PFSK-1 (cell line): Measurements from ENCODE around the gene GATD1.

ENCODE experiments used
- POLR2AphosphoS5 ChIP-seq: IDR thresholded peaks from 2 replicates; pipeline ENCODE4 v1.6.1; 2012; ENCODE audit warnings: low read depth, mild to moderate bottlenecking, control low read depth, low read length, moderate library complexity
- TAF1 ChIP-seq: IDR thresholded peaks from 2 replicates; pipeline ENCODE4 v1.6.1; 2012; ENCODE audit warnings: low read length, control low read depth, borderline replicate concordance; ENCODE audit not compliant: insufficient read depth
- TF ChIP-seq, protein P1 (sequence below), 2 experiments: IDR thresholded peaks; 2 replicates each; pipeline versions ENCODE4 v1.6.1 to v1.8.0; 2011 to 2012; ENCODE audit warnings: low read depth in 2 of 2, low read length in 2 of 2, control low read depth in 1 of 2, inconsistent platforms in 1 of 2, mild to moderate bottlenecking in 1 of 2, moderate library complexity in 1 of 2; ENCODE audit not compliant: insufficient read depth in 1 of 2

DNA sequence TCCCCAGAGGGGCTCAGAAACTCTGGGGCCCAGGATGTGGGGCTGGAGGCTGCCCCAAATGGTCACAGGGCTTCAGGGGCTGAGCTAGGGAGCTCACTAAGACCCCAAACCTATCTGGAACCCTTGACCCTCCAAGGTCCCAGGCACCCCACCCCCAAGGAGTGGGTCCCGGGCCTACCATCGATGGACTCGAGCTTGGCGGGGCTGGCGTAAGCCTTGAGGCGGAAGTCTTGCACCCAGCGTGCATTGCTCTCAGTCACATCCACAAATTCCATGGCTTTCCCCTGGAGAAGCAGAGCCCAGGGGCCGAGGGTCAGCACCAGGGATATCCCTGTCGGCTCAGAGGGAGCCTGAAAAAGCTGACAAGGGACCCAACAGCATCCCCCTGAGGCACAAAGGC, 3.5 kb downstream of the GATD1 start:
- no peak for TF ChIP-seq TAF1
- TF ChIP-seq, protein P1, sequence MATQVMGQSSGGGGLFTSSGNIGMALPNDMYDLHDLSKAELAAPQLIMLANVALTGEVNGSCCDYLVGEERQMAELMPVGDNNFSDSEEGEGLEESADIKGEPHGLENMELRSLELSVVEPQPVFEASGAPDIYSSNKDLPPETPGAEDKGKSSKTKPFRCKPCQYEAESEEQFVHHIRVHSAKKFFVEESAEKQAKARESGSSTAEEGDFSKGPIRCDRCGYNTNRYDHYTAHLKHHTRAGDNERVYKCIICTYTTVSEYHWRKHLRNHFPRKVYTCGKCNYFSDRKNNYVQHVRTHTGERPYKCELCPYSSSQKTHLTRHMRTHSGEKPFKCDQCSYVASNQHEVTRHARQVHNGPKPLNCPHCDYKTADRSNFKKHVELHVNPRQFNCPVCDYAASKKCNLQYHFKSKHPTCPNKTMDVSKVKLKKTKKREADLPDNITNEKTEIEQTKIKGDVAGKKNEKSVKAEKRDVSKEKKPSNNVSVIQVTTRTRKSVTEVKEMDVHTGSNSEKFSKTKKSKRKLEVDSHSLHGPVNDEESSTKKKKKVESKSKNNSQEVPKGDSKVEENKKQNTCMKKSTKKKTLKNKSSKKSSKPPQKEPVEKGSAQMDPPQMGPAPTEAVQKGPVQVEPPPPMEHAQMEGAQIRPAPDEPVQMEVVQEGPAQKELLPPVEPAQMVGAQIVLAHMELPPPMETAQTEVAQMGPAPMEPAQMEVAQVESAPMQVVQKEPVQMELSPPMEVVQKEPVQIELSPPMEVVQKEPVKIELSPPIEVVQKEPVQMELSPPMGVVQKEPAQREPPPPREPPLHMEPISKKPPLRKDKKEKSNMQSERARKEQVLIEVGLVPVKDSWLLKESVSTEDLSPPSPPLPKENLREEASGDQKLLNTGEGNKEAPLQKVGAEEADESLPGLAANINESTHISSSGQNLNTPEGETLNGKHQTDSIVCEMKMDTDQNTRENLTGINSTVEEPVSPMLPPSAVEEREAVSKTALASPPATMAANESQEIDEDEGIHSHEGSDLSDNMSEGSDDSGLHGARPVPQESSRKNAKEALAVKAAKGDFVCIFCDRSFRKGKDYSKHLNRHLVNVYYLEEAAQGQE (IDR thresholded peaks at IDR 0.05; ENCODE audit: insufficient read depth in 1 of 2, low read depth in 2 of 2, low read length in 2 of 2): no peak
- no peak; the same call in 1 of the 2 replicates for TF ChIP-seq POLR2AphosphoS5
